ENCODE results near the gene ARHGEF40.

DNA sequence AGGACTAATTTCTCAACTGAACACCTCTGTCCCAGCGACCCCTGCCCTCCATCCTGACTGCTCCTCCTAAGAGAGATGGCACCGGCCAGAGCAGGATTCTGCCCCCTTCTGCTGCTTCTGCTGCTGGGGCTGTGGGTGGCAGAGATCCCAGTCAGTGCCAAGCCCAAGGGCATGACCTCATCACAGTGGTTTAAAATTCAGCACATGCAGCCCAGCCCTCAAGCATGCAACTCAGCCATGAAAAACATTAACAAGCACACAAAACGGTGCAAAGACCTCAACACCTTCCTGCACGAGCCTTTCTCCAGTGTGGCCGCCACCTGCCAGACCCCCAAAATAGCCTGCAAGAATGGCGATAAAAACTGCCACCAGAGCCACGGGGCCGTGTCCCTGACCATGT is 27.2 kb upstream of the ARHGEF40 start:
- TF ChIP-seq, protein P1, sequence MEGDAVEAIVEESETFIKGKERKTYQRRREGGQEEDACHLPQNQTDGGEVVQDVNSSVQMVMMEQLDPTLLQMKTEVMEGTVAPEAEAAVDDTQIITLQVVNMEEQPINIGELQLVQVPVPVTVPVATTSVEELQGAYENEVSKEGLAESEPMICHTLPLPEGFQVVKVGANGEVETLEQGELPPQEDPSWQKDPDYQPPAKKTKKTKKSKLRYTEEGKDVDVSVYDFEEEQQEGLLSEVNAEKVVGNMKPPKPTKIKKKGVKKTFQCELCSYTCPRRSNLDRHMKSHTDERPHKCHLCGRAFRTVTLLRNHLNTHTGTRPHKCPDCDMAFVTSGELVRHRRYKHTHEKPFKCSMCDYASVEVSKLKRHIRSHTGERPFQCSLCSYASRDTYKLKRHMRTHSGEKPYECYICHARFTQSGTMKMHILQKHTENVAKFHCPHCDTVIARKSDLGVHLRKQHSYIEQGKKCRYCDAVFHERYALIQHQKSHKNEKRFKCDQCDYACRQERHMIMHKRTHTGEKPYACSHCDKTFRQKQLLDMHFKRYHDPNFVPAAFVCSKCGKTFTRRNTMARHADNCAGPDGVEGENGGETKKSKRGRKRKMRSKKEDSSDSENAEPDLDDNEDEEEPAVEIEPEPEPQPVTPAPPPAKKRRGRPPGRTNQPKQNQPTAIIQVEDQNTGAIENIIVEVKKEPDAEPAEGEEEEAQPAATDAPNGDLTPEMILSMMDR (IDR thresholded peaks at IDR 0.05; ENCODE audit: low read depth, low read length): no peak
- TF ChIP-seq, protein P2, sequence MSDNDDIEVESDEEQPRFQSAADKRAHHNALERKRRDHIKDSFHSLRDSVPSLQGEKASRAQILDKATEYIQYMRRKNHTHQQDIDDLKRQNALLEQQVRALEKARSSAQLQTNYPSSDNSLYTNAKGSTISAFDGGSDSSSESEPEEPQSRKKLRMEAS (IDR thresholded peaks at IDR 0.05; ENCODE audit: low read depth, low read length): no peak
